T-helper 2 cell (primary cell): ENCODE results near the gene VAV2.
"Not testable (repeated sequence)": the region's sequence is repeated elsewhere in the genome, so short reads cannot be mapped to it uniquely, and the experiment has no call there.

Source experiments
- DNase-seq, 5 experiments: peaks; one replicate each; pipeline versions ENCODE4 v3.0.0 to v3.0.0-alpha.2; 2012 to 2022

VAV2 gene

DNA sequence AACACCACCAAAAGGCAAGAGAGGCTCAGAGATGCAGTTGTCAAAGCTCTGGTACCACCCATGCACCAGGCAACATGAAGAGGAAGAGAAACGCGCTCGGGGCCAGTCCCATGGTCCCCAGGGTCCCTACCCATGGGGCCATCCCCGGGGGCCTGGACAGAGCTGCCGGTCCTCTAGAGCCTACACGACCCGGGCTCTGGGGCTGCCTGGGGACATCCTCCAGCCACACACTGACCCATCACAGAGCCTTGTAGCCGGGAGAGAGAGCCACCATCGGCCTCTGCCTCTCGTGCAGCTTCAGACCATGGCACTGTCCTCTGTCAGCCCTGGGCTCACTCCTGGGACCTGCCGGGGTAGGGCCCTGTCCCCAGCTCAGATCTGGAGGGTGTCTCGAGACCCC is 23.7 kb downstream of the VAV2 start:
- no peak for DNase-seq

DNA sequence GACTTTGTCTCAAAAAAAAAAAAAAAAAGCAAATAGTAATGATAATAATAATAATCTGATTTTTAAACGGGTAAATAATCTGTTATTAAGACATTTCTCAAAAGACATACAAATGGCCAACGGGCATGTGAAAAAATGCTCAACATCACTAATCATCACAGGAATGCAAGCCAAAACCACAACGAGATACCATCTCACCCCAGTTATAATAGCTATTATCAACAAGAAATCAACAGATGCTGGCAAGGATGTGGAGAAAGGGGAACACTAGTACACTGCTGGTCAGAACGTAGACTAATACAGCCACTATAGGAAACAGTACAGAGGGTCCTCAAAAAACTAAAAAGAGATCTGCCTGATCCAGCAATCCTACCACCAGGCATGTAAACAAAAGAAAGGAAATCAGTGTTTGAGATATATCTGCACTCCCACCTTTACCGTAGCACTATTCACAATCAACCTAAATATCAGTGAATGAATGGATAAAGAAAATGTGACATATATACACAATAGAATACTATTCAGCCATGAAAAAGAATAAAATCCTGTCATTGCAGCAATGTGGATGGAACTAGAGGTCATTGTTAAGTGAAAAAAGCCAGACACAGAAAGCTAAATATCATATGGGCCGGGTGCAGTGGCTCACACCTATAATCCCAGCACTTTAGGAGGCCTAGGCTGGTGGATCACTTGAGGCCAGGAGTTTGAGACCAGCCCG is 24.9 kb downstream of the VAV2 start:
- no peak for DNase-seq

DNA sequence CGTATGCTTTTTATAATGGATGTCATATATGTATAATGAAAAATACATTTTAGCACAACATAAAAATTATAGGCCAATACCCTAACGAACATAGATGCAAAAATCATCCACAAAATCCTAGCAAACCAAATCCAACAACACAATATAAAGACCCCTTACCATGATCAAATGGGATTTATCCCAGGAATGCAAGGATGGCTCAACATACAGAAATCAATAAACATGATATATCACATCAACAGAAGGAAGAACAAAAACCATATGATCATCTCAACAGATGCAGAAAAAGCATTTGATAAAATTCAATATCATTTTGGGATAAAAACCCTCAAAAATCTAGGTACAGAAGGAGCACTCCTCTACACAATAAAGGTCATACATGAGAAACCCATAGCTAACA is 27.7 kb downstream of the VAV2 start:
- no peak for DNase-seq

DNA sequence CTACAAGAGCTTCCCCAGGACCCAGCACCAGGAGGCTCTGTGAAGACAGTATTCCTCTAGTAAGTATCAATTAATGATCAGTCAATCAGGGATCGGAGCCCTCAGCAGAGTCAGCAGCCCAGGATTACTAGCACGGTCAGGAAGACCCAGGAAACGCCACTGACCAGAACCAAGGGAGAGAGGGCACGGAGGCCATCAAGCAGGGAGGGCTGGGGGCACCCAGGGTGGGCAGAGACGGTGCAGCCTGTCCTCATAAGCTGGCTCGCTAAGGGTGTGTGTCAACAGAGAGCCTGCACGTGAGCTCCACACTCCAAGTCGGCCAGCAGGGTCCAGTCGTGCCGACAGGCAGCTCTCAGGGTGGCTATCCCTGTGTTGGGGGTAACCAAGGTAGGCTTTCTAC is 29.0 kb downstream of the VAV2 start:
- DNase-seq: no peak

DNA sequence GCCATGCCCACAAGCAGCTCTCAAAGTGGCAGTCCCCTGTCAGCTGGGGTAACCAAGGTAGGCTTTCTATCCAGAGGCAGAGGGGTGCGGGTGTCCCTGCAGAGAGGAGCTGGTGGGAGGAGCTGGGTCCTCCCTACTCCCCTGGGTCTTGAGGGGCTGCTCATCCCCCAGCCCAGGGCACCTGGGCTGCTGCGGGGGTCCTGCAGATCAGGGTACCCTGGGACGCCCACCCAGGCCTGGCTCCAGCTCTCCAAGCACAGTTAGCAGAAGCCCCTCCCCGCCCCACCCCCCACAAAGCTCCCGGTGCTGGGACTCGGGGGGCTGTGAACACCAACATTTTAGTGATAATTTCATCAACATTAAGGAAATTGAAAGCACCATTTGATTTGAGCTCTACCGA is 29.8 kb downstream of the VAV2 start:
- DNase-seq: no peak

DNA sequence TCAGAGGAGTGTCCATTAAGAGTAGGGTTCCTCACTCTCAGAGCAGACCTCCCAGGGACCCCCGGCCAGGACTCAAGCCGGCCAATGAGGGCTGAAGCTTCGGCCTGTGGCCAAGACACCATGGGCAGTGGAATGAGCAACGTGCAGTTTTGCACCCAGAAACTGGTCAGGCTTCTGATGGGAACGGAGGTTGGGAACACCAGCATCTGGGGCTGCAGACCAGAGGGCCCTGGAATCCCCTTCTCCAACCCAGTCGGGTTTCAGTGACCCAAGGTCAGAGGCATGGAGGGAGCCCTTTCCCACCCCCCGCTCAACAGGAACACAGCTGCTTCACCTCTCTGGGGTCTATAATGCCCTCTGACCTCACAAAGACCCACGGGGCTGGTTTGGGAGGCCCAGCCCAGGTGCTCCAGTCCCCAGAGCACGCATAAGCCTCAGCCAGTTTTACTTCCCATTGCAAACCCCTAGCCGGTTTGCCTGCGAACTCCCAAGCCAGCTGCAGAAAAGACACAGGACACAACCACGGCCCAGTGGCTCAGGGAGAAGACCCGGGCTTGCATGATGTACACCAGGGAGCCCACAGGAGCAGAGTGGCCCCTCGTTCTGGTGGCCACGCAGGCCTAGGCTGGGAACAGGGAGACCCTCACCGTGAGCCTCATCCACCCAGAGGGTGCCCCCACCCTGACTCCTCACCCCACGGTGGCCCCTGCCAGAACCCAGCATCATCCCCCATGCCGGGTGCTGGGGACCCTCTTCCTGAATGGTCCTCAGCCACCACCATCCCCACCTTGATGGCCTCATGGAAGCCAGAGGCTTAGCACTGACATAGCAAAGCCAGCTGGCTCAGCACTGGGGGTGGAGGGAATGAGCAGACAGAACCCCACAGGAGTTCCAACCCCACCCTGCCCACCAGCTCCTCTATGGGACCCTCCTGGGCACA is 30.6 kb downstream of the VAV2 start:
- DNase-seq: no peak

DNA sequence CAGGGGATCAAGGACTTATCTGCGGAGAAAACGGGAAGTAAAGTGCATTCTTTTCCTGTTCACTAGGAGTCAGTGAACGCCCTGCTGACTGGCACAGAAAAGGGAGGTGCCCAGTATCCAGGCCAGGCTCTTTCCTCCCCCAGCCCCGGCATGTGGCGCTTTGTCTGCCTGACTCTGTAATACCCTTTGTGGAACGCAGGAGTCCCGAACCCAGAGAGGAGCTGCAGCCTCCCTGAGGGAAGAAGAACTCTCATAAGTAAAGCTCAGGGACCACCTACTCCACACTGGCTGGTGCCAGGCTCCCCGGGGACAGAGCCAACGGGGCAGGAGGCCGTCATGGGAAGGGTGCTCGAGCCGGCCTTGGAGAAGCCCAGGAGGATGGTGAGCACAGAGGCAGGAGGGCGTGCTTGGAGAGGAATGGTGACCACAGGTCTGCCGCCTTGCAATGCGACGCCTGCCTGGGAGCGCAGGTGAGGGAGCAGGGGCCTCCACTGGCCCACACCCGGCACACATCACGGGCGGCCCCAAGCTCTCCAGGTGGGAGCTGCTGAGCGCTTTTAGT is 31.5 kb downstream of the VAV2 start:
- DNase-seq: no peak

DNA sequence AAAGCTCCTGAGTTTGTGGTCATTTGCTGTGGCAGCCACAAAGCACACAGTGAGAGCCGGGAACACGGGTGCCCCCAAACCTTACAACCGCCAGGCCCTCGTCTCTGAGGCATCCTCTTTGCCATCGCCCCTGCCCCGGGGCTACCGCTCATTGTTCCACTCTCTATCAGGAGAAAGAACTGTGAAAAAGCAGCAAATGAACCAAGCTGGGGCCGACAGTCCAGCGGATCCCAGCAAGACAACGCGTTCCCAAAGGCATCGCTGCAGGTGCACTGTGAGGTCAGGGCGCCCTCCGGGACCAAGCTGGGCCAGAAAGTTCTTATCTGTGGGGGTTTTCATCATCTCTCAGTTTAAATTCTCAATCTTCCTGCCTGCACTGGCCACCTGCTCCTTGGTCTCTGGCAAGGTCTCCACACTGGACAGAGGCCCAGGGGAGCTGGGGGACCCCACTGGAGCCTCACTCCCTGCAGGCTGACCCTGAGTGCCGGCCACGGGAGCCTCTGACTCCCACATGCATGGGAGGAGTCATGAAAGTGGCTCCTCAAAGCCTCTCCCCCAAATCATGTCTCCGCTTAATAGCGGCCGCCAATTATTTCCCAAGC is 32.1 kb downstream of the VAV2 start:
- no peak for DNase-seq

DNA sequence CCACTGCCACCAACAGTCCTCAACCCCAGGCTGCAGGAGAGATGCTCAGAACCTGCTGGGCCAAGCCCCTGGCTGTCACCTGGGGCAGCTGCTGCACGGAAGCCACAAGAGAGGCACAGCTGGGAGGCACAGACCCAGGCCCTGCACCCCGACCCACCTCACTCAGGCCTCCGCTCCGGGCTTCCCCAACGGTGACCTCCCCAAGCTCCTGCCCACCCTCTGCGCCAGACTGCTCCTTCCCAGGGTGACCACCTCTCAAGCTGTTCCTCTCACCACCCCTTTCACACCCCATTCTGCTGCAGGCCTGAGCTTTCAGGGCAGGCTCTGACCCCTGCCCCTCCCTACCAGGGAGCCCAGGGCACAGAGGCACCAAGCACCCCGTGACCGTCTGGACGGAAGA is 33.0 kb downstream of the VAV2 start:
- DNase-seq: no peak

DNA sequence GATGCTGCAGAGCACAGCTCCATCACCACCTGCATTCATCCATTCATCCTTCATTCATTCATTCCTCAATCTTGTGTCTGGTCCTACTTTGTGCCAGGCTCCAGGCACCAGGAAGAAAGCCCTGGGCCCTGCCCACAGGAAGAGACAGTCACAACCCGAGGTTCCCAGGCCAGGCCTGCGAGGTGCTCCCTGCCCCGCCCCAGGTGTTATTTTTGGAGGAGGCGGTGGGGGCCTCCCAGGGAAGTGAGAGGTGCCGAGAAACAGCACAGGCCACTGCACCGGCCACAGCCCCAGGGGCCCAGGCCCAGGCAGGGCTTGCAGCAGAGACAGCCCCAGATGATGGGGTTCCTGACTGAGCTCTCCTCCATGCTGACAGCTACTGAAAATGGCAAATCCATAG is 33.4 kb downstream of the VAV2 start:
- DNase-seq: no peak

DNA sequence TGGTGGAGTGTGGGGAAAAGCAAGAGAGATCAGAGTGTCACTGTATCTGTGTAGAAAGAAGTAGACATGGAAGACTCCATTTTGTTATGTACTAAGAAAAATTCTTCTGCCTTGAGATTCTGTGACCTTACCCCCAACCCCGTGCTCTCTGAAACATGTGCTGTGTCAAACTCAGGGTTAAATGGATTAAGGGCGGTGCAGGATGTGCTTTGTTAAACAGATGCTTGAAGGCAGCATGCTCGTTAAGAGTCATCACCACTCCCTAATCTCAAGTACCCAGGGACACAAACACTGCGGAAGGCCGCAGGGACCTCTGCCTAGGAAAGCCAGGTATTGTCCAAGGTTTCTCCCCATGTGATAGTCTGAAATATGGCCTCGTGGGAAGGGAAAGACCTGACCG is 34.4 kb downstream of the VAV2 start:
- not testable (repeated sequence) for DNase-seq

DNA sequence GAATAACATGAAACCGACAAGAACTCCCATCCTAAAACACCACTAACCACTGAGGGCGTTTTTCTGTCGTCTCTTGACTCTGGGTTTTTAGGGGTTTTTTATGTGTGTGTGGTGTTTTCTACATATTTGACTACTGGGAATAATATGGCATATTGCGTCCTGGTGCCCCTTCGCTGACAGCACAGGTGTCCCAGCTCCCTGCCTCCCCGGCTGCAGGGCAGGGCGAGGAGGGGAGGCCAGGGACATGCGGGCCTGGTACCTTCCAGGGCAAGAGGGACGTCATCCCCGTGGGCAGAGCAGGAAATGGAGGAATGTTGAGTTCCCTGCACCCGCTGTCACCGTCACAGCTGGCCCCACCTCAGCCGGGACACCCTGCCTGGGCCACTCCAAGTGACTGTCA is 34.8 kb downstream of the VAV2 start:
- DNase-seq: no peak

DNA sequence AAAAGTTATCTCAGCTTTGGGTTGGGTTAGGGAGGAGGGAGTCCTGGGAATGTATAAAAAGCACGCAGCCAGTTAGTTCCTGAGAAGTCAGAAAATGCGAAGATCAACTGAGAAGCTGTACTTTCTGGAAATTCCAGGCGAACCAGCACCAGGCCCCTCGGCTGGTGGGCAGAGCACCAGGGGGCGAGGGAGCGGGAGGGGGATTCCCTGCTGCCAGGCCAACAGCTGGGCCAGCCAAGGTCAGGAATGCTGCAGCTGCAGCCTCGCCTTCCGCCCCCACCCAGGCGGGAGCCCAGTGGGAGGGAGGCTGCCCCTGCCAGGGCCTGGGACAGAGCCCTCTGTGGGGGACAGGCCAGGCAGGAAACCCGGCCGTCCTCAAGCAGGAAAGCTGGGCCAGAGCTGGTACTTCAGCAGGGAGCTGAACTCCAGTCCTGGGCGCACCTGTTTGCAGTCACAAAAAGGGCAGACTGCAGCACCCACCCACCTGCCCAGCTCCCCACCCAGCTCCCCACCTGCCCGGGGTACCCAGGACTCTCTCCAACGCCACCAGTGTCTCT is 35.5 kb downstream of the VAV2 start:
- no peak for DNase-seq

DNA sequence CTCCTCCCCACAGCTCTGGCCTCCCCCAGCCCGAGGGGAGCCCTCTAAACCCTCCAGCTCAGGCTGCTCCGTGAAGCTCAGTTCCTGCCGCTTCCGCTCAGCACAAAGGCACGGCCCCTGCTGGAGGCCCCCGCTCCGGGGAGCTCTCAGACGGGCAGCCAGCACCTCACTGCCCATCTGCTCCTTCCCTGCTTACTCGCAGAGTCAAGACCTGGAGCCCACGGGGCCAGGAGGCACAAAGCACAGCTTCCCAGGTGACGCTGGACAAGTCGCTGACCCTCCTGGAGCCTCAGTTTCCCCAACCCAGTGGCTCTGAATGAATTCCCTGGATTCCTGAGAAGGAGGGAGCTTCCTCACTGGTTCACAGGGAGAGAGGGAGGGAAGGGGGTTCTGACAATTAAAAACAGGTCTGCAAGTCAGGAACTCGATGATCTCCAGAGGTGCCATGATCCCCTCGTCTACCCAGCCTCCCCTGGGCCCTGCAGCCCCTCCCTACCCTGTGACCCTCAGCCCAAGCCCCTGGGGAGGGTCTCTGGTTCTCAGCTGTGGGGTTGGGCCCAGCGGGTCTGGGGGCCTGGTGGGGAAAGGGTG is 36.2 kb downstream of the VAV2 start:
- DNase-seq: peak in 1 of 5 experiments; percentile 19

DNA sequence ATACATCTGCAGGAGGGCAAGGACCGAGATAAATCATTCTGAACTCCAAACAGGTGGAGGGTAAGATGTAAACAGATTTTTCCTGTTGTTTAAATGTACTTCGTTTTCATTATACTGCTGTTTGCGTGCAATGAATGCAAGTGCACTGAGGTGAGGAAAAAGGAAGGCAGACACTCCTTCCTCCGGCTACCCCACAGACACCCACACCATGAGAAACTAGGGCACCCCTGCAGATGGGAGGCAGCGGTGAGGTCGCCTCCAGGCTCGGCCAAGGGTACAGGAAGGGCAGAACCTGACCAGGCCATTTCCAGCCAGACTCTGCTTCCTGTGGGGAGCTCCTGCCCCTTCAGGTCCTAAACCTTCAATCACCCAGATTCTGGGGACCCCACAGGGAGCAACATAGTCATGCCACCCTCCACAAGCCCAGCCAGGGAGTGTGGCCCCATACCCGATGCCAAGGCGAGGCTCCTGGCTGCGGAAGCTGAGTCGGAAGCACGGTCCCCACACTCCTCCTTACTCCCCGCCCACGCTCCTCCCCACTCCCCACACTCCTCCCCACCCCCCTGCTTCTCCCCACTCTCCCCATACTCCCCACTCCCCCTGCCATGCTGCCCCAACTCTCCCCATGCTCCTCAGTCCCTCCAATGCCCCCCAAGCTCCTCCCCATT is 37.1 kb downstream of the VAV2 start:
- peak in 2 of 5 experiments; percentile 5 to 14 for DNase-seq

DNA sequence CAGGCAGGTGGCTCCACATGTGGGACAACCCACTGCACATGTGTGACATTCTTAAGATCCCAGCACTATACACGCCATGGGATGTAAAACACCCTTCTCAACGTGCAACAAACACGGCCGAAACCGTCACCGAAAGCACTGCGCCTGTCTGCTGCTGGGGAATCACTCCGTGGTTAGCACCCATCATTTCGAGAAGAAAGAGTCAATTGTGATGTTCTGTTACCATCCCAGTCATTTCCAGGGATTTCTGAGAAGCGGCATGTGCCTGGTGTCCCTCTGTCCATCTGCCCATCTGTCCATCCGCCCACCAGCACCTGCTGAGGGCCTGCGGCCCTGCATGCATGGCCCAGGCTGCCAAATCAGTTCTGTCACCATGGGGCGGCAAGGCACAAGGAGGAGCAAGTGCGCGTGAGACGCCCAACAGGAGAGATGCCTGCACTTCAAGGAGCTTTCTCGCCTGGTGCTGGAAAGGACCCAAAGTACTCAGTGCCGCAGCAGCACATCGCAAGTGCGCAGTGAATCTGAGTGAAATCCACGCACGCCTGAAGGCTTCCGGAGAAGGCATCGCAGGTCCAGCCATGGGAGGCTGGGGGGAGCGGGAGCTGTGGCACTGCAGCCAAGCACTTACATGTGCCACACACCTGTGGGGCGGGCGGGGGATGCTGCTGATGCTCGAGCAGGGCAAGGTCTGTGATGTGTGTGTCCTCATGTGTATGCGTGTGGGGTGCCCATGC is 38.0 kb downstream of the VAV2 start:
- DNase-seq: no peak

DNA sequence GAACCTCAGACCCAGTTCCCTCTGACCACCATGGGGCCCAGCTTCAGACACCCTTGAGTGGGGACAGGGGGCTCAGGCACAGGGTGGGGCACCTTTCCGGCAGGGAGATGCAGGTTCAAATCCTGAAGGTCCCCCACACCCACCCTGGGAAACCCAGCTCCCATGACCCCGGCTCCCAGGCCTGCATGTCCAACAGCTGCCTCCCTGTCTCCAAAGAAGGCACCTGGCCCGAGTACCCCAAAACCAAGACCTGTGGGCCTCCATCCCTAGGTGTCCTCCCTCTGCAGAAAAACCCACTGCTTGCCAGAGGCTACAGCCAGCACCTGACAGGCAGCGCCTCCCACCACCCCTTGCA is 38.5 kb downstream of the VAV2 start:
- no peak for DNase-seq

DNA sequence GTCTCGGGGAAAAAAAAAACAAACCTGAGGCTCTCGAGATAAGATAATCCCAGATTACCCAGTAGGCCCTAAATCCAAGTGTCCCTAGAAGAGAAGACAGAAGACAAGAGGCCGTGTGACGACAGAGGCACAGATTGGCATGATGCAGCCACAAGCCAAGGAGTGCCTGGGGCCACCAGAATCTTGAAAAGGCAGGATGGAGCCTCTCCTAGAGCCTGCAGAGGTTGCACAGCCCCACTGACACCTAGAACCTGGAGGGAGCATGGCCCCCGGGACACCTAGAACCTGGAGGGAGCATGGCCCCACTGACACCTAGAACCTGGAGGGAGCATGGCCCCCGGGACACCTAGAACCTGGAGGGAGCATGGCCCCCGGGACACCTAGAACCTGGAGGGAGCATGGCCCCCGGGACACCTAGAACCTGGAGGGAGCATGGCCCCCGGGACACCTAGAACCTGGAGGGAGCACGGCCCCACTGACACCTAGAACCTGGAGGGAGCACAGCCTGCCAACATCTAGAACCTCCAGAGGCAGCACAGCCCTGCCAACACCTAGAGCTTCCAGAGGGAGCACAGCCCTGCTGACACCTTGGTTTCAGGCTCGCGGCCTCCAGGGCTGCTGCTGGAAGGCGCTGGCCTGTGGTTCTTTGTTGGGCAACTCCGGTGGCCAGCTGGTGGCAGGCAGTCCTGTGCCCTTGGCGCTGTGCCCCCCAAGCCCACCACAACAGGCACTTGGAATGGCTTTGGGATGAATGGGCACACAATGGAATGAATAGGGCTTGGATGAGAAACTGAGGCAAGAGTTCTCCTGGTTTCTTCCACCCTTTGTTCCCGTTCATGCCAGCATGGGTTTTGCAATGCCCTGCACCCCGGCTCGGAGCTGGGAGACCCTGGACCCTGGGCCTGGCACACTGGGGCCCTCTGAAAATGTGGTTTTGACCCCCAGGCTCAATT is 39.2 kb downstream of the VAV2 start:
- DNase-seq: no peak

DNA sequence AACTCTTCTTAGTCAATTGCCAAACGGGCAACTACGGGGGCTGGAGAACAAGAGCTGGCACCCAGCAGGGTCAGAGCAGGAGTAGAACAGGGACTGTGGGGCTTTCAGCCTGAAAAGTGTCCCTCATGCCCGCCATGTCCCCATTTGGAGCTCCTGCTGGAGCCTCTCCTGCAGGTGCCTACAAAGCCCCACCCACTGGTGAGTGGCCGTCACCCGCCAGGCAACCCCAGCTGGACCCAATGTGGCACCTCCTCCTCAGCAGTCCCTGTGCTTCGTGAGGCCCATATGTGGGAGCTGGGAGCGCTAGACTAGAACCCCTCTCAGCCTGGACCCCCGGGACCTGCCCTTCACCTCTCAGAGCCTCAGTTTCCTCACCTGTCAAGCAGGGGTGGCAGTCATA is 40.9 kb downstream of the VAV2 start:
- DNase-seq: no peak

DNA sequence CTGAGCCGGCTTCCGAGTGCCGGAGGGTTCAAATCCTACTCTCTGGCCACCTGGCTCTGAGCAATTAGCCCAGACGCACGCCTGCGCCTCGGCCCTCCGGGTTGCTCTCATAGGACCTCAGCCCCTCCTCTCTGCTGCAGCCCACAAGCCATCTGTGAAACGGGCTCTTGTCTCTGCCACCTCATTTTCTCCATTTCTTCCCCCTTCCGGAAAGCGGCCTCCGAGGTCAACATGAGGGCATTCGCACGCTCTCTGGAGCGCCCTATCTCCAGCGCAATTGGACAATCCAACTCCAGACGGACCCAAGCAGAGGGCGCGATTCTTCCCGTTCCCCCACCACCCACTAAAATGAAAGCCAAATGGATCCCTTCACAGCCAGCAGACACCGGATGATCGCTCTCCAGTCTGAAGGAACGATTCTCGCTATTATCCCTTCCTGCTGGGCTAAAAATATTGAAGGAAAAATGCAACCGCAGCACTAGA is 41.5 kb downstream of the VAV2 start:
- no peak for DNase-seq
